ENCODE data around the gene GATA2.

DNA sequence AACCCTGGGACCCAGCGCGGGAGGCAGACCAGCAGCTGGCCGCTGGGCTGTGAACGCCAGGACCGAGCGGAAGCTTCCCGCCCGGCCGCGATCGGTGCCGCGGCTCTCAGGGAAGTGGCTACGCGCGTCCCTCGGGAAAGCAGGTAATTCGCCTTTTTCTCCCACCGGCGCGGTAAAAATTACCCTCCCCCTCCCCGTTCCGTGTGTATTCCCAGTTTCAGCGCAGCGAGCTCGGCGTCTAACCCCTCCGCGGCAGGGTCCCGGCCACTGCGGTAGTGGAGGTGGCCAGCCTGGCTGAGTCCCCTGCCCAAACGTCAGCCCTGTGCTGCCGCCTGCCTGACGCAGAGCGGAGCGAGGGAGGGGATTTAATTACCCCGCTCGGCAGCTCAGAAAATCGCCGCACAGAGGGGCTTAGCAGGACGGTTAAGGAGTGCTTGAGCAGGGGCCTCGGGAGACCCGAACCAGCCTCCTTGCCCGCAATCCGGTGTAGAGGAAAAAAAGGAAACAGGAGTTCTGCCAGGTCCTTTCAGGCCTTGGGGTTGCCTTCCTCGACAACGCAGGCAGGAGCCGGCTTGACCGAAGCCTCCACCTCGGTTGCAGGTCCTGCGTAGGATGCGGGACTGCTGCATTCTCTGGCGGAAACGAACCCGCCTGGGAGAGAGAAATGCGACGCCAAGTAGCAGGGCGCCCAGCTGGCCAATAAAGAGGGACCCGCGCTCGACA is 2.9 kb downstream of the GATA2 start:
- TF ChIP-seq, protein P1, sequence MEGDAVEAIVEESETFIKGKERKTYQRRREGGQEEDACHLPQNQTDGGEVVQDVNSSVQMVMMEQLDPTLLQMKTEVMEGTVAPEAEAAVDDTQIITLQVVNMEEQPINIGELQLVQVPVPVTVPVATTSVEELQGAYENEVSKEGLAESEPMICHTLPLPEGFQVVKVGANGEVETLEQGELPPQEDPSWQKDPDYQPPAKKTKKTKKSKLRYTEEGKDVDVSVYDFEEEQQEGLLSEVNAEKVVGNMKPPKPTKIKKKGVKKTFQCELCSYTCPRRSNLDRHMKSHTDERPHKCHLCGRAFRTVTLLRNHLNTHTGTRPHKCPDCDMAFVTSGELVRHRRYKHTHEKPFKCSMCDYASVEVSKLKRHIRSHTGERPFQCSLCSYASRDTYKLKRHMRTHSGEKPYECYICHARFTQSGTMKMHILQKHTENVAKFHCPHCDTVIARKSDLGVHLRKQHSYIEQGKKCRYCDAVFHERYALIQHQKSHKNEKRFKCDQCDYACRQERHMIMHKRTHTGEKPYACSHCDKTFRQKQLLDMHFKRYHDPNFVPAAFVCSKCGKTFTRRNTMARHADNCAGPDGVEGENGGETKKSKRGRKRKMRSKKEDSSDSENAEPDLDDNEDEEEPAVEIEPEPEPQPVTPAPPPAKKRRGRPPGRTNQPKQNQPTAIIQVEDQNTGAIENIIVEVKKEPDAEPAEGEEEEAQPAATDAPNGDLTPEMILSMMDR (IDR thresholded peaks at IDR 0.05), result no peak; the same call in 1 of the 2 replicates
- TF ChIP-seq TCF7L2 (IDR thresholded peaks at IDR 0.05; ENCODE audit: low read depth, low read length) (no peak; the same call in 1 of the 2 replicates), POLR2AphosphoS5 (IDR thresholded peaks at IDR 0.05; ENCODE audit: low read depth, low read length) (no peak), SIN3A (IDR thresholded peaks at IDR 0.05; ENCODE audit: borderline replicate concordance, insufficient read depth, low read depth, low read length) (no peak)
- TF ChIP-seq, protein P2, sequence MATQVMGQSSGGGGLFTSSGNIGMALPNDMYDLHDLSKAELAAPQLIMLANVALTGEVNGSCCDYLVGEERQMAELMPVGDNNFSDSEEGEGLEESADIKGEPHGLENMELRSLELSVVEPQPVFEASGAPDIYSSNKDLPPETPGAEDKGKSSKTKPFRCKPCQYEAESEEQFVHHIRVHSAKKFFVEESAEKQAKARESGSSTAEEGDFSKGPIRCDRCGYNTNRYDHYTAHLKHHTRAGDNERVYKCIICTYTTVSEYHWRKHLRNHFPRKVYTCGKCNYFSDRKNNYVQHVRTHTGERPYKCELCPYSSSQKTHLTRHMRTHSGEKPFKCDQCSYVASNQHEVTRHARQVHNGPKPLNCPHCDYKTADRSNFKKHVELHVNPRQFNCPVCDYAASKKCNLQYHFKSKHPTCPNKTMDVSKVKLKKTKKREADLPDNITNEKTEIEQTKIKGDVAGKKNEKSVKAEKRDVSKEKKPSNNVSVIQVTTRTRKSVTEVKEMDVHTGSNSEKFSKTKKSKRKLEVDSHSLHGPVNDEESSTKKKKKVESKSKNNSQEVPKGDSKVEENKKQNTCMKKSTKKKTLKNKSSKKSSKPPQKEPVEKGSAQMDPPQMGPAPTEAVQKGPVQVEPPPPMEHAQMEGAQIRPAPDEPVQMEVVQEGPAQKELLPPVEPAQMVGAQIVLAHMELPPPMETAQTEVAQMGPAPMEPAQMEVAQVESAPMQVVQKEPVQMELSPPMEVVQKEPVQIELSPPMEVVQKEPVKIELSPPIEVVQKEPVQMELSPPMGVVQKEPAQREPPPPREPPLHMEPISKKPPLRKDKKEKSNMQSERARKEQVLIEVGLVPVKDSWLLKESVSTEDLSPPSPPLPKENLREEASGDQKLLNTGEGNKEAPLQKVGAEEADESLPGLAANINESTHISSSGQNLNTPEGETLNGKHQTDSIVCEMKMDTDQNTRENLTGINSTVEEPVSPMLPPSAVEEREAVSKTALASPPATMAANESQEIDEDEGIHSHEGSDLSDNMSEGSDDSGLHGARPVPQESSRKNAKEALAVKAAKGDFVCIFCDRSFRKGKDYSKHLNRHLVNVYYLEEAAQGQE (IDR thresholded peaks at IDR 0.05; ENCODE audit: insufficient read depth in 1 of 2, low read depth in 2 of 2, low read length in 1 of 2), result 0 out of 4 replicates have a peak, but pooled peaks of 1 of the 2 experiments have one; percentile 12

Data from Panc1 (cell line).